ENCODE results near the gene SH3GLB1. TPM values are rescaled to one million over a fixed set of nuclear protein-coding genes. Genes with fewer than 3 reads are reported as not detected.
"Not testable (repeated sequence)": the region's sequence is repeated elsewhere in the genome, so short reads cannot be mapped to it uniquely, and the experiment has no call there.

Gene SH3GLB1
- 10 to 100 TPM; 52.5 to 75.1 (median 63.4) TPM for total RNA-seq

DNA sequence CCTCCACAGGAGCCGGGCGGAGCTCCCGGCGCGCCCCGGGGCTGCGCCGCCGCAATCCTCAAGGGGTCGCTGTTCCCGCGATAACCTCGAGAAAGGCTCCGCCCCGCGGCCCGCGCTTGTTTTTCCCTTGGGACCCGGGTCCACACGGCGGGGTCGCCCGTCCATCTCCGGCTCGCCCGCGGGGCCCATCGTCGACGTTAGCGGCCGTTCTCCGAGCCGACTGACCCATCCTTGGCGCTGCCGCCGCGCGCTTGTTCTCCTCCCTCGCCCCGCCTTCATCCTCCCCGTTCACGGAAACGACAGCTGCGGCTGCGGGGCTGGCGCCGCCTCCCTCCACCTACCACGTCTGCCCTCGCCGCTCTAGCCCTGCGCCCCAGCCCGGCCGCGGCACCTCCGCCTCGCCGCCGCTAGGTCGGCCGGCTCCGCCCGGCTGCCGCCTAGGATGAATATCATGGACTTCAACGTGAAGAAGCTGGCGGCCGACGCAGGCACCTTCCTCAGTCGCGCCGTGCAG is at the start of gene SH3GLB1:
Gene SH3GLB1, plus strand, starts transcription at position 119 of the 514 bp plus-strand sequence. Its CDS starts 324 bp downstream, at position 443.
- no peaks in the 10 kb centered on the region for H3K9me3 ChIP-seq
- TF ChIP-seq EP300 (IDR thresholded peaks at IDR 0.05; ENCODE audit: low read depth) (no peak), POLR2AphosphoS5 (IDR thresholded peaks at IDR 0.05) (peak; percentile 70 to 89 (median 83)), POLR2A (IDR thresholded peaks at IDR 0.05) (peak; percentile 86)
- TF ChIP-seq, protein P1, sequence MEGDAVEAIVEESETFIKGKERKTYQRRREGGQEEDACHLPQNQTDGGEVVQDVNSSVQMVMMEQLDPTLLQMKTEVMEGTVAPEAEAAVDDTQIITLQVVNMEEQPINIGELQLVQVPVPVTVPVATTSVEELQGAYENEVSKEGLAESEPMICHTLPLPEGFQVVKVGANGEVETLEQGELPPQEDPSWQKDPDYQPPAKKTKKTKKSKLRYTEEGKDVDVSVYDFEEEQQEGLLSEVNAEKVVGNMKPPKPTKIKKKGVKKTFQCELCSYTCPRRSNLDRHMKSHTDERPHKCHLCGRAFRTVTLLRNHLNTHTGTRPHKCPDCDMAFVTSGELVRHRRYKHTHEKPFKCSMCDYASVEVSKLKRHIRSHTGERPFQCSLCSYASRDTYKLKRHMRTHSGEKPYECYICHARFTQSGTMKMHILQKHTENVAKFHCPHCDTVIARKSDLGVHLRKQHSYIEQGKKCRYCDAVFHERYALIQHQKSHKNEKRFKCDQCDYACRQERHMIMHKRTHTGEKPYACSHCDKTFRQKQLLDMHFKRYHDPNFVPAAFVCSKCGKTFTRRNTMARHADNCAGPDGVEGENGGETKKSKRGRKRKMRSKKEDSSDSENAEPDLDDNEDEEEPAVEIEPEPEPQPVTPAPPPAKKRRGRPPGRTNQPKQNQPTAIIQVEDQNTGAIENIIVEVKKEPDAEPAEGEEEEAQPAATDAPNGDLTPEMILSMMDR (IDR thresholded peaks at IDR 0.05): peak; percentile 92 to 97 (median 94)
- peak within 1 kb of the TSS; percentile 92 to 100 (median 98) for H3K27ac ChIP-seq
- WGBS, 2 donors (ENCODE audit: low coverage in 1 of 2): 0% methylated on average over 39 of the region's 71 CpGs; no CpG with 5 or more reads in 1 of the 2 donors
- H3K27me3 ChIP-seq: no peaks in the 10 kb centered on the region
- intact Hi-C loops (cut with DNase I; ENCODE audit: low total_unique reads): loop anchor here (10.0 kb wide), 1 partner anchor 1120 kb away; the partner anchor contains the start of gene CCN1
- in situ Hi-C loops (cut with MboI; ENCODE audit: low pct_ligation_motif_present in 1 of 4, low pct_unique_long_range_greater_than_20kb in 1 of 4, low sequenced_read_pairs in 3 of 4): loop anchor here in 1 of 4 donors (25.0 kb wide), 1 partner anchor 208 kb away; the partner anchor contains the start of genes HS2ST1 and SELENOF
- peak; percentile 93 for DNase-seq
- H3K36me3 ChIP-seq: no peaks in the 10 kb centered on the region
- peaks cover 7 to 46% (median 22%) of the 10 kb centered on the region in 4 donors for H3K4me1 ChIP-seq
- peak within 1 kb of the TSS; percentile 61 to 87 (median 78) for H3K4me3 ChIP-seq

GRCh38 chr1:86658381-86658780 is 46.0 kb upstream of the SH3GLB1 start:
- H3K9me3 ChIP-seq; DNase-seq; H3K27ac ChIP-seq; H3K4me1 ChIP-seq; H3K36me3 ChIP-seq; H3K27me3 ChIP-seq; H3K4me3 ChIP-seq; intact Hi-C loops (cut with DNase I; ENCODE audit: low total_unique reads); in situ Hi-C loops (cut with MboI; ENCODE audit: low pct_ligation_motif_present in 1 of 4, low pct_unique_long_range_greater_than_20kb in 1 of 4, low sequenced_read_pairs in 3 of 4): not testable (repeated sequence)
- 85 to 87% methylated on average over 6 to 7 of the region's 7 CpGs for WGBS, 2 donors (ENCODE audit: low coverage in 1 of 2)

GRCh38 chr1:86666368-86666767 is 38.0 kb upstream of the SH3GLB1 start:
- 84% methylated on average over 4 of the region's 4 CpGs; no CpG with 5 or more reads in 1 of the 2 donors for WGBS, 2 donors (ENCODE audit: low coverage in 1 of 2)
- H3K27ac ChIP-seq: no peak overlapping the region
- no peaks in the 10 kb centered on the region for H3K36me3 ChIP-seq
- DNase-seq: no peak
- no peak overlapping the region for H3K4me3 ChIP-seq
- TF ChIP-seq, protein P1 (IDR thresholded peaks at IDR 0.05): no peak
- TF ChIP-seq POLR2A (IDR thresholded peaks at IDR 0.05) (no peak), EP300 (IDR thresholded peaks at IDR 0.05; ENCODE audit: low read depth) (no peak)
- in situ Hi-C loops (cut with MboI; ENCODE audit: low pct_ligation_motif_present in 1 of 4, low pct_unique_long_range_greater_than_20kb in 1 of 4, low sequenced_read_pairs in 3 of 4) (no loop called here), intact Hi-C loops (cut with DNase I; ENCODE audit: low total_unique reads) (no loop called here)
- no peaks in the 10 kb centered on the region for H3K9me3 ChIP-seq
- no peaks in the 10 kb centered on the region for H3K4me1 ChIP-seq
- no peaks in the 10 kb centered on the region for H3K27me3 ChIP-seq

DNA sequence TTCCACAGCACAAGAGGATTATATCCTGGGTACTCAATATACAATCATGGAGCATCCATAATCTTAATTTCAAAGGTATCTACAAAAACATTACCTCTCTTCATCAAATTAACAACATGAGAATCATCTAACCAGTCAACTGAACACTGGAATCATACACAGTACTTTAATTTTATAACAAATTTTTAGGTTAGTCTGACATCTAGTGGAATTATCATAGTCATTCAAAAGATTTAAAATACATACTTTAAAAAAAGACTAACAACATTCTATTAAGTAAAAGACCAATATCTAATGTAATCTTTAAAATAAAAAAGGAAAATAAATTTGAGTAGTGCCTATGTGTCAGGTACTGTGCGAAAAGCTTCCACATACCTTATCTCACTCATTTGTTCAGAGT is 16.8 kb upstream of the SH3GLB1 start:
- H3K27me3 ChIP-seq: no peaks in the 10 kb centered on the region
- no peaks in the 10 kb centered on the region for H3K9me3 ChIP-seq
- DNase-seq: no peak
- intact Hi-C loops (cut with DNase I; ENCODE audit: low total_unique reads): no loop called here
- WGBS, 2 donors (ENCODE audit: low coverage in 1 of 2): 88 to 100% methylated on average over 1 of the region's 1 CpG
- H3K36me3 ChIP-seq: no peaks in the 10 kb centered on the region
- no peak overlapping the region for H3K4me3 ChIP-seq
- no peak overlapping the region for H3K27ac ChIP-seq
- in situ Hi-C loops (cut with MboI; ENCODE audit: low pct_ligation_motif_present in 1 of 4, low pct_unique_long_range_greater_than_20kb in 1 of 4, low sequenced_read_pairs in 3 of 4): loop anchor here in 2 of 4 donors (25.0 kb wide), 2 partner anchors 200 to 225 kb away; partner anchors contain the start of gene CLCA1 (in 1 of the 2)
- H3K4me1 ChIP-seq: no peaks in the 10 kb centered on the region
- TF ChIP-seq, protein P1 (IDR thresholded peaks at IDR 0.05): peak in 3 of 5 experiments; percentile 22 to 43 (median 42)
- TF ChIP-seq POLR2AphosphoS5 (IDR thresholded peaks at IDR 0.05): no peak
